GM23338 (cell line): ENCODE results near the gene SP140L. TPM values are rescaled to one million over a fixed set of nuclear protein-coding genes. Genes with fewer than 3 reads are reported as not detected.

ENCODE experiments used
- ATAC-seq: fragments of 200-7000 bp; cut with Tn5 transposase; 3 replicates; pipeline ENCODE4 v1.9.1; 2020
- DNase-seq: peaks from one replicate; pipeline ENCODE4 v3.0.0-alpha.2; 2015; ENCODE audit warnings: low spot score
- H2AFZ ChIP-seq: fragments of 200-600 bp; sonication (generic); 2 replicates; pipeline ENCODE4 v1.8.0; 2016; ENCODE audit warnings: antibody characterized with exemption, mild to moderate bottlenecking, moderate library complexity
- H3F3A ChIP-seq: fragments of 200-600 bp; sonication (generic); replicated peaks from 2 replicates; pipeline ENCODE4 v1.8.0; 2017; ENCODE audit warnings: antibody characterized with exemption, mixed run types, low read depth
- H3K27ac ChIP-seq: fragments of 200-600 bp; sonication (generic); 2 replicates; pipeline ENCODE4 v1.6.1; 2016; ENCODE audit warnings: low read depth
- H3K27me3 ChIP-seq: fragments of 200-600 bp; sonication (generic); 2 replicates; pipeline ENCODE4 v1.8.0; 2016; ENCODE audit warnings: mild to moderate bottlenecking, mixed run types, moderate library complexity; ENCODE audit not compliant: insufficient read depth
- H3K36me3 ChIP-seq: fragments of 200-600 bp; sonication (generic); 2 replicates; pipeline ENCODE4 v1.8.0; 2016; ENCODE audit warnings: mild to moderate bottlenecking; ENCODE audit not compliant: insufficient read depth
- H3K4me1 ChIP-seq: fragments of 200-600 bp; sonication (generic); 2 replicates; pipeline ENCODE4 v1.8.0; 2016; ENCODE audit warnings: mild to moderate bottlenecking, moderate library complexity; ENCODE audit not compliant: insufficient read depth
- H3K4me2 ChIP-seq: fragments of 200-600 bp; sonication (generic); 2 replicates; pipeline ENCODE4 v1.7.1; 2017; ENCODE audit warnings: mixed run types
- H3K4me3 ChIP-seq: fragments of 200-600 bp; sonication (generic); 2 replicates; pipeline ENCODE4 v1.6.1; 2016; ENCODE audit warnings: mixed run types
- H3K79me2 ChIP-seq: fragments of 200-600 bp; sonication (generic); replicated peaks from 2 replicates; pipeline ENCODE4 v1.8.0; 2017; ENCODE audit warnings: mild to moderate bottlenecking; ENCODE audit not compliant: insufficient read depth
- H3K9me2 ChIP-seq: fragments of 200-600 bp; sonication (generic); 2 replicates; pipeline ENCODE4 v1.8.0; 2017; ENCODE audit not compliant: insufficient read depth
- H4K20me1 ChIP-seq: fragments of 200-600 bp; sonication (generic); replicated peaks from 2 replicates; pipeline ENCODE4 v1.8.0; 2017; ENCODE audit warnings: mild to moderate bottlenecking; ENCODE audit not compliant: insufficient read depth
- H3K27ac Mint-ChIP-seq: 2 replicates; pipeline ENCODE4 v1.8.0; 2020; ENCODE audit warnings: inconsistent platforms, mild to moderate bottlenecking, moderate library complexity, mixed read lengths
- H3K27me3 Mint-ChIP-seq: 3 replicates; pipeline ENCODE4 v1.8.0; 2022; ENCODE audit warnings: low read depth, mild to moderate bottlenecking, moderate library complexity, mixed read lengths, inconsistent platforms; ENCODE audit not compliant: insufficient read depth, poor library complexity
- H3K36me3 Mint-ChIP-seq: 3 replicates; pipeline ENCODE4 v1.8.0; 2021; ENCODE audit warnings: low read depth, mild to moderate bottlenecking, inconsistent platforms, moderate library complexity, mixed read lengths
- H3K4me1 Mint-ChIP-seq: 3 replicates; pipeline ENCODE4 v1.8.0; 2020; ENCODE audit warnings: mild to moderate bottlenecking, inconsistent platforms, mixed read lengths
- H3K4me3 Mint-ChIP-seq: 3 replicates; pipeline ENCODE4 v1.8.0; 2021; ENCODE audit warnings: moderate library complexity, mild to moderate bottlenecking, inconsistent platforms, mixed read lengths
- H3K9me3 Mint-ChIP-seq: 3 replicates; pipeline ENCODE4 v1.8.0; 2020; ENCODE audit warnings: moderate library complexity, mild to moderate bottlenecking, inconsistent platforms, mixed read lengths
- CREB1 ChIP-seq: fragments of 250-450 bp; sonication (Bioruptor Pico); IDR thresholded peaks from 2 replicates; pipeline ENCODE4 v1.5.0; 2020; ENCODE audit warnings: low read depth, mild to moderate bottlenecking, moderate library complexity
- EZH2 ChIP-seq: fragments of 200-600 bp; sonication (generic); IDR thresholded peaks from one replicate; pipeline ENCODE4 v1.8.0; 2017; ENCODE audit warnings: antibody characterized with exemption, mild to moderate bottlenecking, low read depth; ENCODE audit not compliant: unreplicated experiment
- EZH2phosphoT487 ChIP-seq: fragments of 200-600 bp; sonication (generic); IDR thresholded peaks from one replicate; pipeline ENCODE4 v1.8.1; 2018; ENCODE audit warnings: antibody characterized with exemption; ENCODE audit not compliant: unreplicated experiment
- JUNB ChIP-seq: IDR thresholded peaks from one replicate; pipeline ENCODE4 v1.6.1; 2016; ENCODE audit warnings: antibody characterized with exemption; ENCODE audit not compliant: unreplicated experiment
- NANOG ChIP-seq: IDR thresholded peaks from 2 replicates; pipeline ENCODE4 v1.6.1; 2016; ENCODE audit warnings: antibody characterized with exemption, borderline replicate concordance
- POLR2AphosphoS5 ChIP-seq: IDR thresholded peaks from 2 replicates; pipeline ENCODE4 v1.6.1; 2016; ENCODE audit warnings: antibody characterized with exemption, low read depth
- STAT1 ChIP-seq: IDR thresholded peaks from one replicate; pipeline ENCODE4 v1.6.1; 2016; ENCODE audit warnings: antibody characterized with exemption; ENCODE audit not compliant: unreplicated experiment
- ZNF114 ChIP-seq: fragments of 250-450 bp; sonication (Bioruptor Pico); IDR thresholded peaks from 2 replicates; pipeline ENCODE4 v1.5.0; 2020; ENCODE audit warnings: mild to moderate bottlenecking, moderate library complexity
- ZNF331 ChIP-seq: fragments of 250-450 bp; sonication (Bioruptor Pico); IDR thresholded peaks from 2 replicates; pipeline ENCODE4 v1.5.0; 2020; ENCODE audit warnings: low read depth, mild to moderate bottlenecking, moderate library complexity
- polyA plus RNA-seq: library from polyadenylated mRNA; unstranded; fragments of >200 nt; fragmentation: Nextera tagmentation; extraction: Ambion mirVana; gene quantifications from 2 replicates; pipeline ENCODE4 v1.2.1, GENCODE V29; 2016
- total RNA-seq: library from RNA; depleted of rRNA; stranded (reverse); fragments of >200 nt; shearing (Covaris generic); gene quantifications from 2 replicates; pipeline ENCODE4 v1.2.3, GENCODE V29; 2014
- TF ChIP-seq, protein P1 (sequence below): fragments of 250-450 bp; sonication (Bioruptor Pico); IDR thresholded peaks from 2 replicates; pipeline ENCODE4 v1.5.0; 2020; ENCODE audit warnings: mild to moderate bottlenecking, moderate library complexity
- TF ChIP-seq, protein P2 (sequence below): IDR thresholded peaks from 2 replicates; pipeline ENCODE4 v1.6.1; 2016; ENCODE audit warnings: antibody characterized with exemption
- TF ChIP-seq, protein P3 (sequence below): IDR thresholded peaks from one replicate; pipeline ENCODE4 v1.6.1; 2018; ENCODE audit warnings: antibody characterized with exemption; ENCODE audit not compliant: unreplicated experiment
- TF ChIP-seq, protein P4 (sequence below), 2 experiments: fragments of 200-600 bp in 1 of 2; sonication (generic) in 1 of 2; conservative IDR thresholded peaks; 2 replicates each; pipeline versions ENCODE4 v1.5.1 to v1.6.1; 2016 to 2017; ENCODE audit warnings: antibody characterized with exemption in 2 of 2, low read depth in 2 of 2, mild to moderate bottlenecking in 2 of 2, moderate library complexity in 1 of 2

Gene SP140L
- total and polyA plus RNA-seq, 2 experiments from 2014 or later = 1.3 to 1.7 TPM

DNA sequence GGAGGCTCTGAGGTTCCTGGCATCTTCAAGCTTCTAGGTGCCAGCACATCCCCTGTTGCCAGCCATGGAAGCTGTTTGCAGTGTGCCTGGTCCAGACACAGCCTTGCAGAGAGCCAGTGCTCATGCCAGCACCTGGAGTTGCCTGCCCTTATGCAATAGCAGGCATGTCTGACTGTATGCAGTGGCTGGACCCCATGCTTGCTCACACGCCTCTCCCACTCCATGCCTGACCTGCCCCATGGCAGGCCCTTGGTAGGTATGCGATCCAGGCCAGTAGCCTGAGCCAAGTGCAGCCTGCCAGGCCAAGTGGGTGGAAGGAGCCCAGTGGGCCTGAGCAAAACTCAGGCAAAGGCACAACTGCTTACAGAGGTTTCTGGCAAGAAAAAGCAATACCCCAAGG, 19.5 kb upstream of the SP140L start:
- Mint-ChIP-seq H3K36me3 (peaks cover 6% of the 10 kb centered on the region; the same call in 2 of the 3 replicates), H3K27ac (no peak overlapping the region), H3K4me3 (no peak overlapping the region), H3K27me3 (peaks cover 12% of the 10 kb centered on the region), H3K4me1 (peaks cover 7% of the 10 kb centered on the region), H3K9me3 (peaks cover 24% of the 10 kb centered on the region)
- H3K79me2 ChIP-seq = no peaks in the 10 kb centered on the region
- no peaks in the 10 kb centered on the region for H3F3A ChIP-seq
- H3K27ac ChIP-seq = no peak overlapping the region
- no peaks in the 10 kb centered on the region for H4K20me1 ChIP-seq
- ATAC-seq = no peak
- H3K27me3 ChIP-seq = no peaks in the 10 kb centered on the region
- no peaks in the 10 kb centered on the region for H3K36me3 ChIP-seq
- TF ChIP-seq STAT1 (no peak), CREB1 (CRISPR knock-in tag) (no peak), POLR2AphosphoS5 (no peak), EZH2 (no peak), JUNB (no peak), EZH2phosphoT487 (no peak), ZNF114 (CRISPR knock-in tag) (no peak), ZNF331 (CRISPR knock-in tag) (no peak), NANOG (no peak)
- TF ChIP-seq, protein P1, sequence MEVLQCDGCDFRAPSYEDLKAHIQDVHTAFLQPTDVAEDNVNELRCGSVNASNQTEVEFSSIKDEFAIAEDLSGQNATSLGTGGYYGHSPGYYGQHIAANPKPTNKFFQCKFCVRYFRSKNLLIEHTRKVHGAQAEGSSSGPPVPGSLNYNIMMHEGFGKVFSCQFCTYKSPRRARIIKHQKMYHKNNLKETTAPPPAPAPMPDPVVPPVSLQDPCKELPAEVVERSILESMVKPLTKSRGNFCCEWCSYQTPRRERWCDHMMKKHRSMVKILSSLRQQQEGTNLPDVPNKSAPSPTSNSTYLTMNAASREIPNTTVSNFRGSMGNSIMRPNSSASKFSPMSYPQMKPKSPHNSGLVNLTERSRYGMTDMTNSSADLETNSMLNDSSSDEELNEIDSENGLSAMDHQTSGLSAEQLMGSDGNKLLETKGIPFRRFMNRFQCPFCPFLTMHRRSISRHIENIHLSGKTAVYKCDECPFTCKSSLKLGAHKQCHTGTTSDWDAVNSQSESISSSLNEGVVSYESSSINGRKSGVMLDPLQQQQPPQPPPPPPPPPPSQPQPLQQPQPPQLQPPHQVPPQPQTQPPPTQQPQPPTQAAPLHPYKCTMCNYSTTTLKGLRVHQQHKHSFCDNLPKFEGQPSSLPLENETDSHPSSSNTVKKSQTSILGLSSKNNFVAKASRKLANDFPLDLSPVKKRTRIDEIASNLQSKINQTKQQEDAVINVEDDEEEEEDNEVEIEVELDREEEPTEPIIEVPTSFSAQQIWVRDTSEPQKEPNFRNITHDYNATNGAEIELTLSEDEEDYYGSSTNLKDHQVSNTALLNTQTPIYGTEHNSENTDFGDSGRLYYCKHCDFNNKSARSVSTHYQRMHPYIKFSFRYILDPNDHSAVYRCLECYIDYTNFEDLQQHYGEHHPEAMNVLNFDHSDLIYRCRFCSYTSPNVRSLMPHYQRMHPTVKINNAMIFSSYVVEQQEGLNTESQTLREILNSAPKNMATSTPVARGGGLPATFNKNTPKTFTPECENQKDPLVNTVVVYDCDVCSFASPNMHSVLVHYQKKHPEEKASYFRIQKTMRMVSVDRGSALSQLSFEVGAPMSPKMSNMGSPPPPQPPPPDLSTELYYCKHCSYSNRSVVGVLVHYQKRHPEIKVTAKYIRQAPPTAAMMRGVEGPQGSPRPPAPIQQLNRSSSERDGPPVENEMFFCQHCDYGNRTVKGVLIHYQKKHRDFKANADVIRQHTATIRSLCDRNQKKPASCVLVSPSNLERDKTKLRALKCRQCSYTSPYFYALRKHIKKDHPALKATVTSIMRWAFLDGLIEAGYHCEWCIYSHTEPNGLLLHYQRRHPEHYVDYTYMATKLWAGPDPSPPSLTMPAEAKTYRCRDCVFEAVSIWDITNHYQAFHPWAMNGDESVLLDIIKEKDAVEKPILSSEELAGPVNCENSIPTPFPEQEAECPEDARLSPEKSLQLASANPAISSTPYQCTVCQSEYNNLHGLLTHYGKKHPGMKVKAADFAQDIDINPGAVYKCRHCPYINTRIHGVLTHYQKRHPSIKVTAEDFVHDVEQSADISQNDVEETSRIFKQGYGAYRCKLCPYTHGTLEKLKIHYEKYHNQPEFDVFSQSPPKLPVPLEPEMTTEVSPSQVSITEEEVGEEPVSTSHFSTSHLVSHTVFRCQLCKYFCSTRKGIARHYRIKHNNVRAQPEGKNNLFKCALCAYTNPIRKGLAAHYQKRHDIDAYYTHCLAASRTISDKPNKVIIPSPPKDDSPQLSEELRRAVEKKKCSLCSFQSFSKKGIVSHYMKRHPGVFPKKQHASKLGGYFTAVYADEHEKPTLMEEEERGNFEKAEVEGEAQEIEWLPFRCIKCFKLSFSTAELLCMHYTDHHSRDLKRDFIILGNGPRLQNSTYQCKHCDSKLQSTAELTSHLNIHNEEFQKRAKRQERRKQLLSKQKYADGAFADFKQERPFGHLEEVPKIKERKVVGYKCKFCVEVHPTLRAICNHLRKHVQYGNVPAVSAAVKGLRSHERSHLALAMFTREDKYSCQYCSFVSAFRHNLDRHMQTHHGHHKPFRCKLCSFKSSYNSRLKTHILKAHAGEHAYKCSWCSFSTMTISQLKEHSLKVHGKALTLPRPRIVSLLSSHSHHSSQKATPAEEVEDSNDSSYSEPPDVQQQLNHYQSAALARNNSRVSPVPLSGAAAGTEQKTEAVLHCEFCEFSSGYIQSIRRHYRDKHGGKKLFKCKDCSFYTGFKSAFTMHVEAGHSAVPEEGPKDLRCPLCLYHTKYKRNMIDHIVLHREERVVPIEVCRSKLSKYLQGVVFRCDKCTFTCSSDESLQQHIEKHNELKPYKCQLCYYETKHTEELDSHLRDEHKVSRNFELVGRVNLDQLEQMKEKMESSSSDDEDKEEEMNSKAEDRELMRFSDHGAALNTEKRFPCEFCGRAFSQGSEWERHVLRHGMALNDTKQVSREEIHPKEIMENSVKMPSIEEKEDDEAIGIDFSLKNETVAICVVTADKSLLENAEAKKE (CRISPR knock-in tag) = no peak
- TF ChIP-seq, protein P2, sequence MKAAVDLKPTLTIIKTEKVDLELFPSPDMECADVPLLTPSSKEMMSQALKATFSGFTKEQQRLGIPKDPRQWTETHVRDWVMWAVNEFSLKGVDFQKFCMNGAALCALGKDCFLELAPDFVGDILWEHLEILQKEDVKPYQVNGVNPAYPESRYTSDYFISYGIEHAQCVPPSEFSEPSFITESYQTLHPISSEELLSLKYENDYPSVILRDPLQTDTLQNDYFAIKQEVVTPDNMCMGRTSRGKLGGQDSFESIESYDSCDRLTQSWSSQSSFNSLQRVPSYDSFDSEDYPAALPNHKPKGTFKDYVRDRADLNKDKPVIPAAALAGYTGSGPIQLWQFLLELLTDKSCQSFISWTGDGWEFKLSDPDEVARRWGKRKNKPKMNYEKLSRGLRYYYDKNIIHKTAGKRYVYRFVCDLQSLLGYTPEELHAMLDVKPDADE = no peak
- TF ChIP-seq, protein P3, sequence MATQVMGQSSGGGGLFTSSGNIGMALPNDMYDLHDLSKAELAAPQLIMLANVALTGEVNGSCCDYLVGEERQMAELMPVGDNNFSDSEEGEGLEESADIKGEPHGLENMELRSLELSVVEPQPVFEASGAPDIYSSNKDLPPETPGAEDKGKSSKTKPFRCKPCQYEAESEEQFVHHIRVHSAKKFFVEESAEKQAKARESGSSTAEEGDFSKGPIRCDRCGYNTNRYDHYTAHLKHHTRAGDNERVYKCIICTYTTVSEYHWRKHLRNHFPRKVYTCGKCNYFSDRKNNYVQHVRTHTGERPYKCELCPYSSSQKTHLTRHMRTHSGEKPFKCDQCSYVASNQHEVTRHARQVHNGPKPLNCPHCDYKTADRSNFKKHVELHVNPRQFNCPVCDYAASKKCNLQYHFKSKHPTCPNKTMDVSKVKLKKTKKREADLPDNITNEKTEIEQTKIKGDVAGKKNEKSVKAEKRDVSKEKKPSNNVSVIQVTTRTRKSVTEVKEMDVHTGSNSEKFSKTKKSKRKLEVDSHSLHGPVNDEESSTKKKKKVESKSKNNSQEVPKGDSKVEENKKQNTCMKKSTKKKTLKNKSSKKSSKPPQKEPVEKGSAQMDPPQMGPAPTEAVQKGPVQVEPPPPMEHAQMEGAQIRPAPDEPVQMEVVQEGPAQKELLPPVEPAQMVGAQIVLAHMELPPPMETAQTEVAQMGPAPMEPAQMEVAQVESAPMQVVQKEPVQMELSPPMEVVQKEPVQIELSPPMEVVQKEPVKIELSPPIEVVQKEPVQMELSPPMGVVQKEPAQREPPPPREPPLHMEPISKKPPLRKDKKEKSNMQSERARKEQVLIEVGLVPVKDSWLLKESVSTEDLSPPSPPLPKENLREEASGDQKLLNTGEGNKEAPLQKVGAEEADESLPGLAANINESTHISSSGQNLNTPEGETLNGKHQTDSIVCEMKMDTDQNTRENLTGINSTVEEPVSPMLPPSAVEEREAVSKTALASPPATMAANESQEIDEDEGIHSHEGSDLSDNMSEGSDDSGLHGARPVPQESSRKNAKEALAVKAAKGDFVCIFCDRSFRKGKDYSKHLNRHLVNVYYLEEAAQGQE = no peak
- TF ChIP-seq, protein P4, sequence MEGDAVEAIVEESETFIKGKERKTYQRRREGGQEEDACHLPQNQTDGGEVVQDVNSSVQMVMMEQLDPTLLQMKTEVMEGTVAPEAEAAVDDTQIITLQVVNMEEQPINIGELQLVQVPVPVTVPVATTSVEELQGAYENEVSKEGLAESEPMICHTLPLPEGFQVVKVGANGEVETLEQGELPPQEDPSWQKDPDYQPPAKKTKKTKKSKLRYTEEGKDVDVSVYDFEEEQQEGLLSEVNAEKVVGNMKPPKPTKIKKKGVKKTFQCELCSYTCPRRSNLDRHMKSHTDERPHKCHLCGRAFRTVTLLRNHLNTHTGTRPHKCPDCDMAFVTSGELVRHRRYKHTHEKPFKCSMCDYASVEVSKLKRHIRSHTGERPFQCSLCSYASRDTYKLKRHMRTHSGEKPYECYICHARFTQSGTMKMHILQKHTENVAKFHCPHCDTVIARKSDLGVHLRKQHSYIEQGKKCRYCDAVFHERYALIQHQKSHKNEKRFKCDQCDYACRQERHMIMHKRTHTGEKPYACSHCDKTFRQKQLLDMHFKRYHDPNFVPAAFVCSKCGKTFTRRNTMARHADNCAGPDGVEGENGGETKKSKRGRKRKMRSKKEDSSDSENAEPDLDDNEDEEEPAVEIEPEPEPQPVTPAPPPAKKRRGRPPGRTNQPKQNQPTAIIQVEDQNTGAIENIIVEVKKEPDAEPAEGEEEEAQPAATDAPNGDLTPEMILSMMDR (conservative IDR thresholded peaks at IDR 0.05; ENCODE audit: low read depth in 2 of 2) = no peak
- H2AFZ ChIP-seq = no peak overlapping the region
- no peak overlapping the region for H3K4me3 ChIP-seq
- no peak for DNase-seq
- H3K4me2 ChIP-seq = no peak overlapping the region
- peaks cover 6% of the 10 kb centered on the region; the same call in 1 of the 2 replicates for H3K4me1 ChIP-seq
- H3K9me2 ChIP-seq = peaks cover 5% of the 10 kb centered on the region; the same call in 1 of the 2 replicates
